ENCODE data around the gene TUBA3E.
"Not testable (repeated sequence)": the region's sequence is repeated elsewhere in the genome, so short reads cannot be mapped to it uniquely, and the experiment has no call there.

Gene TUBA3E

DNA sequence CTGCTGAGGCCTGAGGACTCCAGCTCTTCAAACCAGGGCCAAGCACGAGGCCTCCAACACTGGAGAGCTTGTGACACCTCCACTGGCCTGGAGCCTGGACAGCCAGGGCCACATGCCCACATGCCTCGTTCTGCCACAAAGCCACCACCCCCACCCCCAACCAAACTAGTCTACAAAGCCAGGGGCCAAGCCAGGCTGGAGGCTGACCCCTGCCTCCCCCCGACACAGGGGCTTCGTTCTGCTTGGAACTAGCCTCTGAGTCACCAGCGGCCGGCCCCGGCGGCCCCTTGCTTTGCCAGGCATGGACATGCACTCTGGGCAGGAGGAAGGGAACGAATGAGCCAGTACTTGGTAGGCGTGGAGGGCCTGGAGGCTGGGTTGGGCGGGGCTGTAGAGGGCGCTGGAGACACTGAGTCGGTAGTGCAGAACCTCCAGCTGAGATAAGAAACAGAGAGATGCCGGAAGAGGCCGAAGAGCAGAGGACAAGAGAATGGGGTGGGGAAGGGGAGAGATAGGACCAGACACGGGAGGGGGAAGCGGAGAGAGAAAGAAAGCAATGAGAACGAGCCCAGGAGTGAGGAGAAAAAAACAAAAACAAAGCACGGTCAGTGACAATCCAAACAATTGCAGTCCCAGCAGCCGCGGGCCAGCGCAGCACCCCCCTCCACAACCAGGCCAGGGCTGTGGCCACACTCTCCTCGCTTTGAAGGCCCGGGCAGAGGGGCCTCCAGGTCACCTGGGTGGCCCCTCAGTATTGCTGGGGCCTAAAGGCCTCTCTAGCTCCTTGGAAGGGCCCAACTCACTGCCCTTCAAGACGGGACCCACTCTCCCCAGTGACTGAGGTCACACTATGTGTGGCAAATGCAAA is 37.2 kb downstream of the TUBA3E start:
- not testable (repeated sequence) for DNase-seq

DNA sequence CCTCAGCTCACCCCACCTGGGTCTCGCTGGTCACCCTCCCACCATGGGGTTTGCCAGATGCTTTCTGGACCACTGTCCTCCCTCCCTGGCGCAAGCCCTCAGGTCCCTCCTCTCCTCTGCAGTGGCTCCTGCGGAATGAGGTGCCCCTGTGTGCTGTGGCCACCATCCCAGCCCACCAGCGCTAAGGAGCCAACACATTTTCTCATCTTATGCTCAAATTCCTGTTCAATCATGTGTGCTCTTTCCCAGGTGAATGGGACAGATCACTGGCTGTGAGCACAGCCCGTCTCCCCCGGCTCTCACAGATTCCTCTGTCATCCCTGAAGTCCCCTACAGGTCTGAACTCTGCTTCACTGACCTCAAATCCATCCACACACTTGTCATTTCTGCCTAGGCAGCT is 38.1 kb downstream of the TUBA3E start:
- no peak for DNase-seq

DNA sequence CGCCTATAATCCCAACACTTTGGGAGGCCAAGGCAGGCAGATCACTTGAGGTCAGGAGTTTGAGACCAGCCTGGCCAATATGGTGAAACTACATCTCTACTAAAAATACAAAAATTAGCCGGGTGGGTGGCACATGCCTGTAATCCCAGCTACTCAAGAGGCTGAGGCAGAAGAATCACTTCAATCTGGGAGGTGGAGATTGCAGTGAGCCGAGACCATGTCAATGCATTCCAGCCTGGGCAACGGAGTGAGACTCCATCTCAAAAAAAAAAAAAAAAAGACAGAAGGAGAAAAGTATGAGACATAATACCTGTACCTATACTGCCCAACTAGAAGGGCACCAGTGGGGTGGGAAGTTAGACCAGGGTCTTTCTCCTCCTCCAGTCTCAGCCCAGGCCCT is 38.9 kb downstream of the TUBA3E start:
- DNase-seq: not testable (repeated sequence)

DNA sequence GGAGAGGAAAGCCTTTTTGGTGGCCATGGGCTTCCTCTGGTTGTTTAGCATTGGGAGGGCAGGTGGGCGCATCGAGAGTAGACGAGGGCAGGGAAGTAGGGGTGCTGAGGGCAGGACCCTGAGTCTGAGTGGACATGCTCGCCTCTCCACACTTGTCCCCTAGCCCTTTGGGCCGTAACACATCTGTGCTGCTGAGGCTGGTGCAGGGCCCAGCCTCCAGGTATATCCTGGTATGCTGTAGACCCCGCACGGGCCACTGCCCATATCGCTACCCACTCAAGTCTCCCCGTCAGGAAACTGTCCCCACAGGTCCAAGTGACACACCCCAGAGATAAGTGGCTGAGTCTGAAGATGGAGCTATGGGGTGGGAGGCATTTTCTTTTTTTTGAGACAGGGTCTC is 39.6 kb downstream of the TUBA3E start:
- no peak for DNase-seq

DNA sequence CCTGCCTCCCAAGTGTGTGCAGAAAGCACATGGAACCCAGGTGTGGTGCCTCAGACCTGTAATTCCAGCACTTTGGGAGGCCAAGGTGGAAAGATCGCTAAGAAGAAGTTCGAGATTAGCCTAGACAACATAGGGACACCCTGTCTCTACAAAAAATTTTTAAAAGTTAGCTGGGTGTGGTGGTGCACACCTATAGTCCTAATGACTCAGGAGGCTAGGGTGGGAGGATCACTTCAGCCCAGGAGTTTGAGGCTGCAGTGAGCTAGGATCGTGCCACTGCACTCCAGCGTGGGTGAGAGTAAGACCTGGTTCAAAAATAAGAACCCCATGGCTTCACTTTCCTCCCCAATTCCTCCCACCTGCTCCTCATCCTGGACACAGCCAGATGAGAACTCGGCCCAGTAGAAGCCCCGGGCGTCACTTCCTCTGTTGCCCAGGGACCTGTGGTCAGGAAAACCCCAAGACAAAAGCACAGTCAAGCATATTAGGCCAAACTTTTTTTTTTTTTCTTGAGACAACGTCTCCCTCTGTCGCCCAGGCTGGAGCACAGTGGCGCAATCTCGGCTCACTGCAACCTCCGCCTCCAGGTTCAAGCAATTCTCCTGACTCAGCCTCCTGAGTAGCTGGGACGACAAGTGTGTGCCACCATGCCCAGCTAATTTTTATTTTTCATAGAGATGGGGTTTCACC is 40.3 kb downstream of the TUBA3E start:
- DNase-seq: not testable (repeated sequence)

DNA sequence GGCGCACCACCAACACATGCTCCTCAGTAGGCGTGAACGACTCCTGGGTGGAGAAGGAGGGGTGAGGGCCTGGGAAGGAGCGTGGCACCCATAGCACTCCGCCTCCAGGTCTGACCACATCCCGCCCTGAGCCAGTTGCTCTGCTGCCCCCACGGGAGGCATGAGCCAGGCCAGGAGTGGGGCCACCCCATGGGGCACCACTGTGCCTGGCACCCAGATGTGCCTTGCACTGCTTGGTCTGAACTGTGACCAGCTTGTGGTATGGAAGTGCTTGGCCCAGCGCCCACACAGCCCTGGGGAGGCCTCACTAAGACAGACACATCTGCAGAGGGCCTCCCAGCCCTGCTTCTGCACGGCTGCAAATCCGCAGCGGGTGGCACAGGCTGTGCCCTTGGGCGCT is 40.9 kb downstream of the TUBA3E start:
- not testable (repeated sequence) for DNase-seq

DNA sequence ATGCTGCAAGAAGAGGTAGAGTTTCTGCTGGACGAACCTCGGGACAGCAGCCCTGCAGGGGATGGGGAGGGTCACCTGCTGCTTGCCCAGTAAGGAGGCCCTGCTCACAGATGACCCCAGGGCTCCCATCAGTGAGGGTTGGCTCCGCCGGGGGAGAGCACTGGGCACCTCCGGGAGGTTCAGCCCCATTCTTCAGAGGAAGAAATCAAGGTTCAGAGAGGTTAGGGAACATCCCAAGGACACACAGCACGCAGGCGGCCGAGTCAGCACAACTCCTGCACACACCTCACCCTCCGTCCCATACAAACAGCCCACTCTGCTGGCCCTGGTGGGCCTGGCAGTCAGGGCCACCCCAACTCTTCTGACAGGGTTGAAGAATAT is 41.6 kb downstream of the TUBA3E start:
- no peak for DNase-seq

DNA sequence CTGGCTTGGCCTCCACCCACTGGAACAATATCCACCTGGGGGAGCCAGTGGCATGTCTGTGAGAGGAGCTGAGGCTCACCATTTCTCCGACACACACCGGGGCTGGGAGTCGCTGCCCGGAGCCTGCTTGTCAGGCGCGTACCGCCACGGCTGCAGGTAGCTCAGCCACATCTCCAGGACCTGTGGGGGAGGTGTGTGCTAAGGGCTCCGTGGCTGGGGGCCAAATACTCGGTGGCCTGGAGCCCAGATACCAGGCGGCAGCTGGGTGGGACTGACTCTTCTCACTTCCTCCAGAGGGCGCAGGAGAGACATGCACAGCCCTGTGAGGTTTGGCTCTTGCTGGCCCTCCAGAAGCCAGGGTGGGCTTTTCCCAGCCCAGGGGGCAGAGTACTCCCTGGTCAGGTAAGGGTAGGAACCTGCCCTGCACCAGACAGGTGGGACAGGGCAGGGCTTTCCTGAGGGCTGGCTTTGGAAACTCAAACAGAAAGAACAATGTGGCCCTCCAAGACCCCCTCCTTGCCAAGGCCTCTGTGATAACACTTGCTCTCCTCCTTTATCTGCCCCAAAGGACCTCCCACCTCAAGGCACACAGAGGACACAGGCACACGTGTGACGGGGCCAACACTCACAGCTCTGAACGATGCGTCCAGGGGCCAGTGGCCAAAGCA is 42.1 kb downstream of the TUBA3E start:
- peak in 1 of 5 donors; percentile 32 for DNase-seq

DNA sequence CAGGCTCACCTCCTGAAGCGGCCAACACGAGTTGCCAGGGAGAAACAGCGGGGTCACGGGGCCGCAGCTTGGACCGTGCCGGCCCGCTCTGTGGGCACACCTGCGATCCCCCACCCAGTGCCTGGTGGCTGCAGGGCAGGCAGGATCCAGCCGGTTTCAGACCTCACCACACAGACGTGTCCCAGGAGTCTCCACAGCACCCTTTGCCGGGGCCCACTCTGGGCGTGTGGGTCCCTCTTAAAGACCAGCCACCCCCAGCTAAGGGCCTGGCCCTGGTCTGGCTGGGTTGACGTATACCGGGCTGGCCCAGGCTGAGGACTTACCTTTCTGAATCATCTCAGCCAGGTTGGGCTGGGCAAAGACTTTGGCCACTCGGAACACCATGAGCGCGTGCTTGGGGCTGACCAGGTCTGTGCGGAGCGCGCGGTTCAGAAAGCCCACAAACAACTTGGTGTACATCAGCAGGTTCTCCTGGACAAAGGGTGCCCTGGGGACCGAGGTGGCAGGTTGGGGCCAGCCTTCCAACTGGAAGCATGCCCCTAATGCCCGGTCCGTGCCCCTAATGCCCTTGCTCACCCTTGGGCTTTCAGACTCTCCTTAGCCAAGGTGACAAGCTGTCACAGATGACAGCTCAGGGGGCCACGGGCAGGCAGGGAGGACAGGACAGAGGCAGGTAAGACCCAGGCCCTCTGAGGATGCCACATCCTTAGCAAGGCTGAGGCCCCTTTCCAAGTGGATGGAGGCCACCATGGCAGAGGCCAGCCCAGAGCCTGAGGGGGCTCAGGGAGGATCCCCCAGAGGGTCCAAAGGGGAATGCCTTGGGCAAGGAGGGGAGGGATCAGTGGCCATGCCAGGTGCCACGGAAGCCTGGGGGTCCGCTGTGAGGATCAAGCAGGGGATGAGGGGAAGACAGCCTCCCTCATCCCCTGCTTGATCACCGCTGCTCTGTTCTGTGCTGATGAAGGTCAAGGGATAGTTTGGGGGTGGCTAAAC is 43.2 kb downstream of the TUBA3E start:
- no peak for DNase-seq

DNA sequence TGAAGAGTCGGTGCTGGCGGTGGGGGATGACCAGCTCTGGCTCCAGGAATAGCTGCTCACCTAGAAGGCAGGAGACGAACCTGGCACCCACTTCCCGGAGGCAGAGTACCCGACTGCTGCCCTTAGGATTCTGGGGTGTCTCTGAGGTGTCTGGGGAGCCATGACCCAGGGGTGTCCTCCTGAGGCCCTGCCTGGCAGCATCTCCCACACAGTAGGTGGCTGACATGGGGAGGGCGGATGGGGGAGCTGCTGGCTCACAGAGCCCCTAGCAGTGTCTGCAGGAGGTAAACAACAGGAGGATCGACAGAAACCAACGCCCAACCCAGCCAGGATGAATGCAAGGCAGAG is 43.8 kb downstream of the TUBA3E start:
- DNase-seq: not testable (repeated sequence)

DNA sequence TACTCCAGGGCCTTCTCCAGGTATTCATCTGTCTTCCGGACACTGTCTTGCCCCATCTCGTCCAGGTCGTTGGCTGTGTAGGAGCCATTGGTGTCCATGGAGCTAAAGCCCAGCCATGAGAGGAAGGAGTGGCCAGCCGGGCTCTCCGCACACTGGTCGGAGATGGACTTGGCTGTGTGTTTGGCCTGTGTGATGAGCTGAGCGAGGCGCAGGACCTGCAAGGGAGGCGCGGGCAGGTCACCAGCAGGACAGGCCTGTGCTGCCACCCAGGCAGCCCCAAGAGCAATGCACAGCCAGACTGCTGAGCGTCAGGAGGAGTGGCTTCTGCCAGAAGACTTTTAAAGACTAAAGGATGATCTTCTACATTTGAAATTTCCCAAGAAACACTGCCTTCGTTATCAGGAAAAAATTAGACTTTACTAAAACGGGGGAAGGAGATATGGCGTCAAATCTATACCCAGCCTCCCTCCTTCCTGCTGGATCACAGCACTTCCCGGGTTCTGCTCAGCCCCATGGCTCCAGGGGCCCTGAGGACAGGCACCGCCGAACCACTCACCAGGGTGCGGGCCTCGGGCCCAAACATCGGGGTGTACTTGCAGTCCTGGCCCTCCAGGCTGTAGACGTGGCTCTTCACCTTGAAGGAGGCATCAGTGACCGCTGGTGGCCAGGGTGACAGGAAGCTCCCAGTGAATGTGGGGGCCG is 44.4 kb downstream of the TUBA3E start:
- not testable (repeated sequence) for DNase-seq

DNA sequence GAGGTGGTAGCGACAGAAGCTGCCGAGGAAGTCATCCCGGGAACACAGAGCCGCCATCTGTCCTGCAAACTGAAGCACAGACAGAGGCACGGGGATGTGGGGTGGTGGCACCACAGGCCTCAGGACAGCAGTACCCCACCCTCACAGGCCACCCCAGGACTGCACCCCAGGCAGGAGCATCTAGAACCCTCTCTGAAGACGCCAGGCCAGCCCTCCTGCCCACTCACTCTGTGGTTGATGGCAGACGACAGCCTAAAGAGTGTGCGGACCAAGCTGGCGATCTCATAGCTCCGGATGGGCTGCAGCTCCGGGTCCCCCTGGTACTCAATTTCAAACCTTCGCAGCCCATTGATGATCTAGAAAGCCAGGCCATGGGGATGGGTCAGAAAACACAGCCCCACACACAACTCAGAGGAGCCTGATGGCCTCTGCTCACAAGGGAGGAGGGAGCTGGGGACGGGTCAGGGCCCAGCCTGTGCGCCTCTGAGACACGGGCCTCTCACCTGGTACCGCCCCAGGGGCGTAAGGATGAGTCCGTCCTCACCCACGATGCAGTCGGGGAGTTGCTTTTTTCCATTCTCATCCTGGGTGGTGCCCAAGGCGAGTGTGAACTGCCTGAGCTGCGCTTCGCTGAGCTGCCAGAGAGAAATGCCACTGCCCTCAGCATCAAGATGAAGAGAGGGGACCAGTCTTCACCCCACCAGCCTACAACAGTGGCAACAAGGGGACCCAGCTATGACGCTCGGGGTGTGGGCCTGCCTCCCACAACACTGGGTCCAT is 45.2 kb downstream of the TUBA3E start:
- DNase-seq: no peak

DNA sequence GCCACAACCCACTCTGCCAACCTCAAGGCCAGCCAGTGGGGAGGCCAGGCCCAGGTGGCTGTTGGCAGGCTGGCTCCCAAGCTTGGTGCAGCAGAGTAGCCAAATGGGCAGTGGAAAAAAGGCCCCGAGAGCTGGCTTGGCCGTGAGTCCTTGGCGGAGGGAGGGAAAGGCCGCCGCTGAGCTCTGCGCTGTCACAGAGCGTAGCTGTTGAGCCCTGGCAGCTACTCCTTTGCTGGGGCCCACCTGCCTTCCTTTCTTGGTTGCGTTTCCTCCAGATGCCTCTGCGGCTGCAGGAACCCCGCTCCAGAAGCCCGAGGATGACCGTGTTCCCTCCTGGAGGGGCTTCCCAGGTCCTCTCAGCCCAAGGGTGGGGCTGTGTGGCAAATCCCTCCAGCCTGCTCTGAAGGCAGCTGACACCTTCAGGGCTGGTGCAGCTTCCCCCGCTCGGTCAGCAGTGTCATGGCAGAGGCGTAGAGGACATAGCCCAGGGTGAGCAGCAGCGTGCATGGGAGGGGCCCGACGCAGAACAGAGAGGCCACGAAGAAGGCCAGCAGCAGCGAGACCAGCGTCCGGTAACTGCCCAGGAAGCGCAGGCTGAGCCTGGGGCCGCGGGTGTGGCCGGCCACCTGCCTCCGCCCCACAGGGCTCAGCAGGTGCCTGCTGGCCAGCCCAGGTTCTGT is 46.0 kb downstream of the TUBA3E start:
- DNase-seq: not testable (repeated sequence)

DNA sequence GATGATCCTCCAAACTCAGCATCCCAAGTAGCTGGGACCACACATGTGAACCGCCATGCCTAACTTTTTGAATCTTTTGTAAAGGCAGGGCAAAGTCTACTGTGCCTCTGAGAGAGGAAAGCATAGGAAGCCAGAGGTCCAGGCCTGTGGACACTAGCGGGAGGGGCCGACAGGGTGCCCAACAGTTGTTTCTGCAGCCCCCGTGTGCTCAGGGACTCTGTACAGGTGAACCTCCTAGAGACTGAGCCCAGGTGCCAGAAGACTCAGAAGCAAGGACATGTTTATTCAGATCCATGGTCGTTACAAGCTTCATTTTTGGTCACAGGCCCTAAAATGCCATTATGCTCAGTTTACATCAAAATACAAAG is 47.1 kb downstream of the TUBA3E start:
- not testable (repeated sequence) for DNase-seq

DNA sequence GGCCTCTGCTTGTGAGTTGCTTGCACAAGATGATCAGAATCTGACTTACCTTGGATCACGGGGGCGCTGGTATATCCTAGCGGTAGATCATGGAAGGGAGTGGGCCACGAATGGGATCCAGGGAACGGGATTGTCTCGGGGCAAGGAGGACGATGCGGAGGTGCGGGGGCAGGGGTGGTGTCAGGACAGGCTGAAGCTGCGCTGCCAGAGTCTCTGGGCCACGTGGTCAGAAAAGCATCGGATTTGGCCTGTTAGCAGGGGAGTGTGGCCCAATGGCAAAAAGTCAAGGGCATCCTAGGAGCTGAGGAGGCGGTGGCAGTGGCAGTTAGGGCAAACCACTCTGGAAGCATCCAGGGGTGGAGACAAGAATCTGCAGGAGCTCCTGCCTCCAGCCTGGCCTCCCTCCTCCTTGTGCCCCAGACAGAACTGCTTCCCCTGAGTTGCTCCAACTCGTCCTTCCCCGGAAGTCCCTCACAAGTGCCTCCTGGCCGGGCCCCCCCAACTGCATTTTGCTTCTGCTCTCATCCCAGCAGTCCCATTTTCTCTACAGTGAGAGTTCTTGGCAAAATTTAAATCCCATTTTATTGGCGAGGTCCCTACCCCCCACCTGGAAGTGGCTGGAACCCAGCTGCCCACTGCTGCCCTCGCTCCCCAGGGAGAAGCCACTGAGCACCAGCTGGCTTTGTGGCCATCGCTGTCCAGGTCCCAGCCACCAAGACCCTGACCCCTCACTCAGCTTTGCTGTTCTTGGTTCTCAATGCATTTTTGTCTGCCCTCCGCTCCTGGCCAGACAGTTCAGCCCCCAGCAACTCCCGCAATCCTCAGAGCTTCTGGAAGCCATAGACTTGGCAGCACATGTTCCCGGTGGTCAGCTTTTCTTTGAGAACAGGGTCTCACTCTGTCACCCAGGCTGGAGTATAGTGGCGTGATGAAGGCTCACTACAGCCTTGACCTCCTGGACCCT is 47.8 kb downstream of the TUBA3E start:
- DNase-seq: no peak

DNA sequence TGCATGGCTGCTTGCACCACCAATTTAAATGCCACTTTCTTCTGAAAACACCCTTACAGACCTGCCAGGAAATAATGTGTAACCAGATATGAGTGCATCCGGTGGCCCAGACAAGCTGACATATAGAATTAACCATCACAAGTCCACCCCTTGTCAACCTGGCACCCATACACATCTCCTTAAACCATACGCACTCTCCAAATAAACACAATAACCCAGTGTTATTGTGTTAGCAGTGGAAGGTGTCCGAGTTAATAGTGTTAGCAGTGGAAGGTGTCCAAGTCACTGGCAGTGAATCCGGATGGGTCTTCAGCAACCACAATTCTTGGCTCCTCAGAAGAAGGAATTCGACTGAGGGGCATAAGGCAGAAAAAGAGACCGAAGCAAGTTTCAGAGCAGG is 49.7 kb downstream of the TUBA3E start:
- not testable (repeated sequence) for DNase-seq

DNA sequence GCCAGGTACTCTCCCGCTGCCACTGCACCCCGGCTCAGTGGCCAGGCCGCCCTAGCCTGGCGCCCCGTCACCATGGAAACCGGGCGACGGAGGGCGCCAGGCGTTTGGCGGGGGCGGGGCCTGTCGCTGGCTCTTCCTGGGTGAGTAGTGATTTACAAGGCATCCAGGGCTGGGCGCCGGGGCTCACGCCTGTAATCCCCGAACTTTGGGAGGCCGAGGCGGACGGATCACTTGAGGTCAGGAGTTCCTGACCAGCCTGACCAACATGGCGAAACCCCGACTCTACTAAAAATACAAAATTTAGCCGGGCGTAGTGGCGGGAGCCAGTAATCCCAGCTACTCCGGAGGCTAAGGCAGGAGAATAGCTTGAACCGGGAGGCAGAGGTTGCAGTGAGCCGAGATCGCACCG is 53.2 kb downstream of the TUBA3E start, which contains the start of gene CCDC74B:
Gene CCDC74B, minus strand, starts transcription at position 107 of the 409 bp plus-strand sequence. CDS start 116 bp downstream, outside the sequence.
- peak in 4 of 5 donors; percentile 35 to 63 (median 46) for DNase-seq

DNA sequence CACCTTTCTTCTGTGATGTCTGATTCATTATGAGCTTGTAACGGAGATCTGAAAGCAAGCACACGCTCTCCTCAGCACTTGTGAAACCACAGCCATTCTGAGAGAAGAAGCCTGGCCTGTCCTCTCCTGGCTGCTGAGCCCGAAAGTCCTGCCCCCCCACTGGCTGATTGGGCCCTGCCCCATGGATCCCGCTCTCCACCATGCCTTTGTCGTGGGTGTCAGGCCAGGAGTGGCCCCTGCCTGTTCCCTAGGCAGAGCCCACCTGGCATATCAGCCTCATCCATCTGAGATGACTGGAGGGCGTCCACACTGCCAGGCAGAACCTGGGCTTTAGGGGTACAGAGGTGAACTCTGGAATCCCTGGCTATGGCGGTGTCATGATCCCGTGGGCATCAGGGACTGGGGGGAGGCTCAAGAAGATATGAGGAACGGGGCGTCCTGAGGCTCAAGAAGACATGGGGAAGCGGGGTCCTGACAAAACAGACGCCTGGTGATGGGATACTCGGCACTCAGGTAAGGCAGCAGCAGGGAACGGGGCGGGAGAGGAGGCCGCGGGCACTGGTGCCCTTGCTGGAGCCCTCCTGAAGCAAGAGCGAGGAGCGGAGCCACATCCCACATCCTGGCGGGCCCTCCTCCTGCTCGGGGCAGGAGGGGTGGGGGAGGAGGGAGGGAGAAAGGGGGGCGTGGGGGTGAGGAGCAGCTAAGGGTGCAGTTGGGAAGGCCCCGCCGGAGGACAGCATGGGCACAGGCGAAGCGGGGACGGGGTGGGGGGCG is 54.8 kb downstream of the TUBA3E start:
- not testable (repeated sequence) for DNase-seq

Data from T-helper 1 cell (primary cell).